Suppressor macrophage treated with lipopolysaccharide for 4 hours (primary cell): ENCODE measurements around the gene INPP5E.

ENCODE experiments used
- DNase-seq: peaks from one replicate; pipeline ENCODE4 v3.0.0-alpha.2; 2020

Gene INPP5E

DNA sequence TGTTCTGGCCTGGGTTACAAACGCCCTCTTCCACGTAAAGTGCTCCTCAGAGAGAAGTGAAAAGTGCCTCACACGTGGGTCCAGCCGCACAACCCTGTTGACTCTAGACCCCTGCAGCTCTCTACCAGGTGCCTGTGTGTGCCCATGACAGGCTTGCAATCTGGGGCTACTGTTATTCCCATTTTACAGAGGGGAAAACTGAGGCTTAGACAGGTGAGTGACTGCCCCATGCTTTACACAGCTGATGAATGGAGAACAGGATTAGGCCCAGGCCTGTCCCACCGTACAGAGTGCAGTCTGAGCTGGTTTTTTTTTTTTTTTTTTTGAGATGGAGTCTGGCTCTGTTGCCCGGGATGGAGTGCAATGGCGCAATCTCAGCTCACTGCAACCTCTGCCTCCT is 6.2 kb upstream of the INPP5E start:
- no peak for DNase-seq

- DNase-seq: no peak
Measured at GRCh38 chr9:136444102-136444501, 4.5 kb upstream of the INPP5E start.

GRCh38 chr9:136443687-136444086 is 4.0 kb upstream of the INPP5E start:
- no peak for DNase-seq

- no peak for DNase-seq
Measured at GRCh38 chr9:136443087-136443486, 3.4 kb upstream of the INPP5E start.

DNA sequence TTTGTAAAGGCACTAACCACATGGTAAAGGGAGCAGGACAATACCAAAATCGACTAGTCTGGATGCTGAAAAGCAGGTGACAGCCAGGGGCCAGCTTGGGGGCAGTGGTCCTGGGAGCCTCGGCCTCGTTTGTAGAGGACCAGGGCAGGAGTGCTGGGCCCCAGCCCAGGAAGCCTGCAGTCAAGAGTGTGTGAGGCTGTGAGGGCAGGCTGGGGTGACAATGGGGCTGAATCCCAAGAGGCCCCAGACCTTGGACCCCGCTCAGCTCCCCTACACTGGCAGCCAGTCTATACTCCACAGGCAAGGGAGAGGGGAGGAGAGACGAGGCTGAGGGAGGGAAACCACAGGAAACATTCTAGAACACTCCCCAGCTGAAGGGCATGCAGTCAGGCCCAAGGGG is 2.6 kb upstream of the INPP5E start:
- no peak for DNase-seq

- DNase-seq: no peak
Measured at GRCh38 chr9:136441681-136442245, 2.1 kb upstream of the INPP5E start.

DNA sequence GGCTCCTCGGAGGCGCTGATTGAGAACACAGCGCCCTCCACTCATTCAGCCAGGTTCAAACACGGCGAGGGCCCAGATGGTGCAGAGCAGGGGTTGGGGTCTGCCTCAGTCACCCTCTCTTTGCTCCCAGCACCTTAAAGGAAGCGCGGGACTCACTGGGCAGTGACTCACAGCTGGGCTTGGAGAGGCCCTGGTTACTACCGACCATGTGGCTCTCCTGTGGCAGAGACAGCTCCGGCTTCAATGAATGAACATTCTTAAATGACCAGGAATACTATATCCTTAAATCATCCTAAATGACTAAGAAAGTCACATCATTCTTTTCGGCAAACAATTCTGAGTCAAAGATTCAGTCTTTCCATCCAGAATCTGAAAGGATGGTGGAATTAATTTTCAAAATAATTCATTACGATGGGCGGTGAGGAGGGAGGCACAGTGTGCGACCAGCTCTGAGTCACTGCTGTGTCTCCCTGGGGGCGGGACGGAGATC is 1.6 kb upstream of the INPP5E start:
- no peak for DNase-seq

GRCh38 chr9:136438548-136439480 is 831 bp downstream of the INPP5E start:
- peak; percentile 15 for DNase-seq

DNA sequence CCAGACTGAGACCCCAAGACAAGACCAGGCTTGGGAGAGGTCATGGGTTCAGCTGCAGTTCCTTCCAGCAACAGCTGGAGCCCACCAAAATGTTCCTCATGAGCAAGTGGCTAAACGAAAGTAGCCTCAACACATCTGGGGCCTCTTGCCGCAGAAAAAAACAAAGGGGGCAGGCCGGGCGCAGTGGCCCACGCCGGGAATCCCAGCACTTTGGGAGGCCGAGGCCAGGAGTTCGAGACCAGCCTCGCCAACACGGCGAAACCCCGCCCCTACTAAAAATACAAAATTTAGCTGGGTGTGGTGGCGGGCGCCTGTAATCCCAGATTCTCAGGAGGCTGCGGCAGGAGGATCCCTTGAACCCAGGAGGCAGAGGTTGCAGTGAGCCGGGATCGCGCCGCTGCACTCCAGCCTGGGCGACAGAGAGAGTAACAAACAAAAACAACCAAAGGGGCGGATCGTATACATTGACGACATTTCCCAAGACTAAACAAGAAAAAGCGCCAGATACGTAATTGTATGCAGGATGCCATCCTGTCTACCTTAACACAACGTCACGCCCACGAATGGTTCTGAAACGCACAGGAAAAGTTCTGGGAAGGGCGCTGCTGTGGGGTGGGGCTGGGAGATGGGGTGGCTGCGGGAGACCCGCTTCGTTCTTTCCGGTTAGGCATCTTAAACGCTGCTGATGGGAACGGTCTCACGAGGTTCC is 1.7 kb downstream of the INPP5E start:
- no peak for DNase-seq

DNA sequence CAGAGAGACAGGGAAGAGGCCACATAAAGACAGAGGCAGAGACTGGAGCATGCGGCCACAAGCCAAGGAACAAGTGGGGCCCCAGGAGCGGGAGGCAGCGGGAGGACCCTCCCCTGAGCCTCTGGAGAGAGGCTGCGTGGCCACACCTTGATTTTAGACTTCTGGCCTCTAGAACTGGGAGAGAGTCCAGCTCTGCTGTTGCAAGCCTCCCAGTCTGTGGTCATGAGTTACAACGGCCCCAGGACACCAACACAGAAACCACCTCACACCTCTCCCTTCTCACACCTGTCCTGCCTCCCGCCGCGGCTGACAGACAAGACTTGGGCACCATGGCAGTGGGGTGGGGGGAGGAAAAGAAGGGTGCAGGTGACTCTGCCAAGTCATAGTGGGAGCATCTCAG is 2.2 kb downstream of the INPP5E start:
- no peak for DNase-seq

DNA sequence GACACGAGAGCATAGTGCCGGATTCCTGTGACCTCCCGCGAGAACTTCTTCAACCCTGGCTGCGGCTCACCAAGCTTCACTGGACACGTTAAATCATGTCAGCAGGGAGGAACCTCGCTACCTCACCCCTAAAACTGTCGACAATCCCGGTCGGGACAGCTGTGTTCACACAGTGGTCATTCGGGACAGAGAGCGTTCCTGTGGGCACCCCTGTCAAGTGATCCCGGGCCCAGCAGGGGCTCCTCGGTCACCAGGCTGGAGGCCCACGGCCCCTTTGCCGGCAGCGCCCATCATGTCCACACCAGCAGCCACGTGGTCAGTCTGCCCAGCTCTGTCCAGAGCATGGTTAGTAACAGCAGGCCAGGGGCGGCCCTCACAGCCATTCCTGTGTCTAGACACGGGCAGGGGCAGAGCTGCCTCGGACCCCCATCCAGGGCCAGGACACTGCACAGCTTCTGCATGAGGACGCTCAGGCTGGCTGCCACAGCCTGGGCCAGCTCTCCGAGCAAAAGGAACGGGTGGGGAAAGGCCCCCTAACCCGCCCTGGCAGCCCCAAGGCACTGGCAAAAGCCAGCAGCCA is 3.5 kb downstream of the INPP5E start:
- DNase-seq: no peak

- DNase-seq: no peak
Measured at GRCh38 chr9:136434580-136435169, 5.0 kb downstream of the INPP5E start.

GRCh38 chr9:136433849-136434579 is 5.6 kb downstream of the INPP5E start:
- DNase-seq: no peak

DNA sequence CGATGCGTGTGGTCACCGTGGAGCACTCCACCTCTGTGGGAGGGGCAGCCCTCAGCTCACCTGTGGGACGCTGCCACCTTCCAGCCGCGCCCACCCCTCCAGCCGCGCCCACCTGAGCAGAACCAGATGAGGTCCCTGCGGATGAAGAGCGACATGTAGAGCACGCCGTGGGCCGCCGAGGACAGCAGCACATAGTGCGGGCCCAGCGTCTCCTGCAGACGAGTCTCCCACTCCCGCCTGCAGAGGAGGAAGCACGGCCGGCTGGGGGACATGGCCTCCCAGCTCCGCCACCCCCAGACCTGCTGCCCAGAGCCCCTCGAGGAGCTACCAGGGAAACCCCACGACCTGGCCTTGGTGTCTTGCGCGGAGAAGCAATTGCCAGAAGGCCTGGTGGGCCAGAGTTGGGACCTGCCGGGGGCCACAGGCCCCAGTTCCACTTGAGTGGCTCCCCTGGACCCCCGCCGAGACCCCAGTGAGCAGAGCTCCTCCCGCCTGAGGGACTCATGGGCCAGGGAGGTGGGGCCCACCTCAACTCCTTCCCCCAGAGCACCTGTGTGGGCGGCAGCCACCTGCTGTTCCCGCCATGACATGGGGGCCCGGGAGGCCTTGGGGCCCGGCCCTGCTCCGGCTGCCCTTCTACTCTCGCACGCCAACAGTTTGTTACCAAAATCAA is 6.5 kb downstream of the INPP5E start:
- DNase-seq: no peak

GRCh38 chr9:136432591-136432990 is 7.1 kb downstream of the INPP5E start:
- no peak for DNase-seq

GRCh38 chr9:136431782-136432350 is 7.8 kb downstream of the INPP5E start:
- no peak for DNase-seq

DNA sequence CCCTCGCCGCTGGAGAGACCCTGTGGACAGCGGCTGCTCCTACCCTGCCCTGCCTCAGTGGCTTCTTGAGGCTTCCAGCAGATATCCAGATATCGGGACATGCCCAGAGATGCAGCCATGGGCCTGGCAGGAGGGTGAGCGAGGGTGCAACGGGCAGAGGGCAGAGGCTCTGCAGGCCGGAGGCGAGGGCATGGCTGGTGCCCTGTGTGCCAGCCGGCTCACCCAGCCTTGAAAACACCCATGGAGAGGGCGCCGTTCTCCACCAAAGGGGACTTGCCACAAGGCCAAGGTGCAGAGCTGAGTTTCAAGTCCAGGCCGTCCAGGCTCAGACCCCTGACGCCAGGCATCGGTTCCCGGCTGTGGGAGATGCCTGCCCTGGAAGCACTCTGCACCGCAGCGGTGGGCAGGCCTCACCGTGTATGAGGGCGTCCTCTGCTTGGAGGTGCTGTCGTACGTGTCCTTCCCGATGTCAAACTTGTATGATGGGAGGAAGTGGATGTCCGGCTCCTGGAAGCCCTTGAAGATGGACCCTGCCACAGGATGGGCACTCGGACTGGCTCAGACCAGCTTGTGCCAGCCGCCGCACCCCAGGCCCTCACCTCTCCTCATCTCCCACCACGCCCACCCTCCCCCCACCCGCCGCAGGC is 8.9 kb downstream of the INPP5E start:
- DNase-seq: no peak

DNA sequence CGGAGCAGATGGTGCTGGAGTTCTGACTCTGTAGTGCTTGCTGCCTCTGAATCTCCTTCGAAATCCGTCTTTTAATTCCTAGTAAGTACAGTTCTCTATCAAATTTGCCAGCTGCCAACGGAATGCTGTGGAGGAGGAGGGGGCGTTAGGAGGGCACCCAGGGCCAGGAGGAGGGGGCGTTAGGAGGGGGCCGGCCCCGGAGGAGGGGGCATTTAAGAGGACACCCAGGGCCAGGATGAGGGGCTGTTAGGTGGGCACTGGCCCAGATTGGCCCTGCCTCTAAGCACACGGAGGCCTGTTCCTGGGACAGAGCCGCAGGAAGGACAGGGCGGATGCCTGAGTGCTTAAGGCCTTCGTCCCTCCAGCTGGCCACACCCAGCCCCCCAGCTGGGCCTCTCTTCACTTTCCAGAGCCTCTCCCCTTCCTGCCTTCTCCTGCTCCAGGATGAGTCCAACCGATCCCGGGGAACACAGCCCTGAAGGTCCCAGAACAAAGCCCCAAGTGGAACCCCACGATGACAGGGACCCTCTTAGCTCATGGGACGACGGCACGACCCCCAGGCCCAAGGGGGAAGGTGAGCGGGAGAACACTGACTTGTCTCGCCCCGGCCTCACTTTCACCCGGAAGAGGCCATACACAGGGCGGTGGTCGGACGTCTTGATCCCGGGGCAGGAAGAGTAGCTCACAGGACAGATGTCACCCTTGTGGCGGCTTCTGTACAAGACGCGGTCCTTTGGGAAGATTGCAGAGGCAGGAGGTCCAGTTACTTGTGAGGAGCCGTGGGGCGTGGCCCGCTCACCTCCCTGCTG is 9.8 kb downstream of the INPP5E start:
- DNase-seq: no peak

- DNase-seq: no peak
Measured at GRCh38 chr9:136429075-136429628, 10.5 kb downstream of the INPP5E start.
